Heart right ventricle (tissue), 16 donors: ENCODE results near the gene CTDNEP1. TPM values are rescaled to one million over a fixed set of nuclear protein-coding genes. Genes with fewer than 3 reads are reported as not detected.

ENCODE experiments used
- ATAC-seq, 8 donors: fragments of 200-7000 bp; cut with Tn5 transposase; one replicate each; pipeline ENCODE4 v1.9.1; 2020; ENCODE audit warnings: mild to moderate bottlenecking in 8 of 8, moderate library complexity in 8 of 8, moderate number of reproducible peaks in 1 of 8
- DNase-seq, 2 donors: peaks; one replicate each; pipeline ENCODE4 v3.0.0-alpha.2; 2020
- H3K27ac ChIP-seq, 10 donors: fragments of 200-600 bp; sonication (generic) in 2 of 10; one replicate each; pipeline versions ENCODE4 v1.5.0 to v1.8.0; 2020 to 2022; ENCODE audit warnings: mild to moderate bottlenecking in 3 of 10
- H3K27me3 ChIP-seq, 7 donors: fragments of 200-600 bp; one replicate each; pipeline ENCODE4 v1.8.0; 2021 to 2022; ENCODE audit warnings: mild to moderate bottlenecking in 2 of 7
- H3K36me3 ChIP-seq, 9 donors: fragments of 200-600 bp; sonication (generic) in 1 of 9; one replicate each; pipeline versions ENCODE4 v1.5.0 to v1.8.0; 2020 to 2022; ENCODE audit warnings: mild to moderate bottlenecking in 2 of 9
- H3K4me1 ChIP-seq, 9 donors: fragments of 200-600 bp; sonication (generic) in 1 of 9; one replicate each; pipeline versions ENCODE4 v1.5.0 to v1.8.0; 2020 to 2022; ENCODE audit warnings: mild to moderate bottlenecking in 4 of 9
- H3K4me3 ChIP-seq, 10 donors: fragments of 200-600 bp; sonication (generic) in 2 of 10; one replicate each; pipeline versions ENCODE4 v1.5.0 to v1.8.0; 2020 to 2022; ENCODE audit warnings: mild to moderate bottlenecking in 7 of 10, moderate library complexity in 2 of 10
- H3K9me3 ChIP-seq, 11 donors: fragments of 200-600 bp in 10 of 11; sonication (generic) in 2 of 11; one replicate each; pipeline versions ENCODE4 v1.5.0 to v1.8.0; 2013 to 2022; ENCODE audit warnings: mild to moderate bottlenecking in 2 of 11, control low read depth in 1 of 11, moderate library complexity in 1 of 11
- CTCF ChIP-seq, 9 donors: fragments of 200-600 bp; sonication (generic) in 2 of 9; IDR thresholded peaks; one replicate each; pipeline versions ENCODE4 v1.5.0 to v1.8.0; 2021 to 2022; ENCODE audit warnings: antibody characterized with exemption in 9 of 9, mild to moderate bottlenecking in 5 of 9, moderate library complexity in 1 of 9
- WGBS, 2 donors: extraction: QIAGEN DNeasy Blood & Tissue Kit; methylation state at CpG; one replicate each; pipeline ENCODE4 v1.1.7; 2013; ENCODE audit warnings: inconsistent platforms in 1 of 2; 5-methylcytosine and 5-hydroxymethylcytosine counted together
- intact Hi-C, 10 donors: fragments of 100-400 bp; cut with DNase I; formaldehyde crosslinking; loops; one replicate each; pipeline versions ENCODE4 v1.11.1 to v1.14.2; 2022
- polyA plus RNA-seq, 2 donors: library from polyadenylated mRNA; stranded (reverse); fragments of 200-250 nt; gene quantifications; one replicate each; pipeline ENCODE4 v1.2.3, GENCODE V29; 2013
- total RNA-seq, 10 donors: library from RNA; stranded (reverse); fragmentation: NEBNext Ultra II Directional in 3 of 10; extraction: Animal tissue kit (Norgen Biotek cat#: 25700) in 3 of 10; gene quantifications; one replicate each; pipeline versions ENCODE4 v1.2.1 to v1.2.4, GENCODE V29; 2021 to 2023
- donor health status: Arrhythmogenic right ventricular cardiomyopathy.
- donor health status: ischemic (EF 13 %, LVEDD 7.1; RV severe dilation, severe dysfunction).
- donor health status: healthy with polysubstance abuse.
- donor health status: DM: no; HTN: yes; CAD: no.
- donor health status: DM: no; HTN: no; CAD: no.
- donor health status: ischemic (EF 25% LVEDD 6.9; RV normal size, moderate dysfunction).
- donor health status: ischemic (EF 25% LVEDD 5.7; RV mildly dilated, moderate dysfunction).
- donor health status: healthy.
- donor health status: DM: yes; HTN: yes; CAD: no.
- donor health status: Ischemic cardiomyopathy.
- donor health status: ischemic (EF 35%, LVEDD 5.7; RV mildly dilated, moderate dysfunction).
- donor health status: nonischemic (EF 11% LVEDD 7.7; RV severe dilation, severe dysfunction).
- donor health status: DM: yes; HTN: yes; CAD: no.
- donor health status: PGD.
- donor health status: ischemic (EF 29% LVEDD 5.4; RV normal size, mild dysfunction).
- donor health status: nonischemic (EF 23%, LVEDD 6.1; RV moderate dilation, normal function).

Gene CTDNEP1
- total and polyA plus RNA-seq, 12 donors: 56.3 to 135 (median 110) TPM

GRCh38 chr17:7218166-7218565 is 33.4 kb downstream of the CTDNEP1 start:
- no peak for ATAC-seq
- DNase-seq: no peak
- intact Hi-C loops: loop anchor here in 1 of 10 donors (2.0 kb wide), 1 partner anchor 21 kb away; the partner anchor contains the start of gene PHF23
- Histone ChIP-seq H3K36me3 (peaks cover 0 to 25% (median 0%) of the 10 kb centered on the region in 9 donors), H3K9me3 (no peaks in the 10 kb centered on the region), H3K27ac (peak overlapping the region in 9 of 10 donors; percentile 36 to 98 (median 74)), H3K4me3 (peak overlapping the region in 9 of 10 donors; percentile 29 to 60 (median 52)), H3K27me3 (no peaks in the 10 kb centered on the region), H3K4me1 (peaks cover 20 to 77% (median 67%) of the 10 kb centered on the region in 9 donors)
- TF ChIP-seq CTCF (IDR thresholded peaks at IDR 0.05): no peak
- WGBS, 2 donors: 53 to 62% methylated on average over 6 of the region's 6 CpGs

- intact Hi-C loops: no loop called here
Measured at GRCh38 chr17:7217113-7217987, 34.2 kb downstream of the CTDNEP1 start.

GRCh38 chr17:7216242-7217112 is 35.1 kb downstream of the CTDNEP1 start:
- Histone ChIP-seq H3K27ac (peak overlapping the region in 9 of 10 donors; percentile 36 to 98 (median 74)), H3K9me3 (no peaks in the 10 kb centered on the region), H3K36me3 (peaks cover 0 to 8% (median 0%) of the 10 kb centered on the region in 9 donors), H3K4me3 (peak overlapping the region; percentile 29 to 60 (median 52)), H3K4me1 (peaks cover 19 to 75% (median 65%) of the 10 kb centered on the region in 9 donors), H3K27me3 (no peaks in the 10 kb centered on the region)
- WGBS, 2 donors: 36% methylated on average over 7 of the region's 7 CpGs
- TF ChIP-seq CTCF (IDR thresholded peaks at IDR 0.05): no peak
- no peak for DNase-seq
- ATAC-seq: no peak
- intact Hi-C loops: no loop called here

More at GRCh38 chr17:7217113-7217987, 34.2 kb downstream of the CTDNEP1 start:
- peak overlapping the region; percentile 36 to 98 (median 70) for H3K27ac ChIP-seq
- 4 to 6% methylated on average over 21 to 32 of the region's 32 CpGs for WGBS, 2 donors
- DNase-seq: peak; percentile 52 to 79
- H3K4me3 ChIP-seq: peak overlapping the region; percentile 29 to 60 (median 52)
- no peak for ATAC-seq
- H3K27me3 ChIP-seq: no peaks in the 10 kb centered on the region
- H3K4me1 ChIP-seq: peaks cover 20 to 77% (median 67%) of the 10 kb centered on the region in 9 donors
- no peak for TF ChIP-seq CTCF (IDR thresholded peaks at IDR 0.05)
- peaks cover 0 to 17% (median 0%) of the 10 kb centered on the region in 9 donors for H3K36me3 ChIP-seq
- no peaks in the 10 kb centered on the region for H3K9me3 ChIP-seq
